LNCAP (cell line): ENCODE data around the gene DDX1.

ENCODE experiments used
- TF ChIP-seq, protein P1 (sequence below): fragments of 450-650 bp; IDR thresholded peaks from 2 replicates; pipeline ENCODE4 v1.5.1; 2017; ENCODE audit warnings: mild to moderate bottlenecking

DDX1 gene

DNA sequence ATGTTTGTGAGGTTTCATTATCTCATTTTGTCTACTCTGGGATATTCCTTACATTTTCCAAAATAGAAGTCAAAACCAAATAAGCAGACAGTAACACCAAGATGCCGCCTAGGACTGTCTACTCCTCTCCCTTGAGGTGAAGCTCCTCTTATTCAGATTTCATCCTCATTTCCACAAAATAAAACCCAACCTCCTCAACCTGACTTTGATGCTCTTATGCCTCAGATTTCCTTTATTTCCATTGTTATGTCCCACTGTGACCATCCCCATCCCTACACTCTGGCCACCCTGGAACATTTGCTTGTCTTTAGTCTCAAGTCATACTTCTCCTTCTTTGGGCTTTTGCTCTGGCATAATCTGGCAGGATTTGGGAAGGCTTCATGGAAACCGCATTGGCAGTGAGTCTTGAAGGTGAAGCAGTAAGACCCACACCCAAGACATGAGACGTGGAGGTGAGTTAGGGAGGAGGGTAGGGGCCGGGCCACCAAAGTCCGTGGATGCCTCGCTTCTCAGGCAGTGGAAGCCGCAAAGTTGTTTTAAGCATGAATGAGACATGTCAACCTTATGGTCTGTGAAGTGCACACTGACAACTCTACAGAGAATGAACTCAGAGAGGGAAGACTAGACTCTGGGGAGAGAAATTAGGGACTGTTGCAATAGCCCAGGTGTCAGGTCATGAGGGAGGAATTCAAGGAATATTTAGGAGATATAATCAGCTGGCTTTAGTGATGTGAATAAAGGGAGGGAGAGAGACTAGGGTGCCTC, 63.6 kb downstream of the DDX1 start:
- TF ChIP-seq, protein P1, sequence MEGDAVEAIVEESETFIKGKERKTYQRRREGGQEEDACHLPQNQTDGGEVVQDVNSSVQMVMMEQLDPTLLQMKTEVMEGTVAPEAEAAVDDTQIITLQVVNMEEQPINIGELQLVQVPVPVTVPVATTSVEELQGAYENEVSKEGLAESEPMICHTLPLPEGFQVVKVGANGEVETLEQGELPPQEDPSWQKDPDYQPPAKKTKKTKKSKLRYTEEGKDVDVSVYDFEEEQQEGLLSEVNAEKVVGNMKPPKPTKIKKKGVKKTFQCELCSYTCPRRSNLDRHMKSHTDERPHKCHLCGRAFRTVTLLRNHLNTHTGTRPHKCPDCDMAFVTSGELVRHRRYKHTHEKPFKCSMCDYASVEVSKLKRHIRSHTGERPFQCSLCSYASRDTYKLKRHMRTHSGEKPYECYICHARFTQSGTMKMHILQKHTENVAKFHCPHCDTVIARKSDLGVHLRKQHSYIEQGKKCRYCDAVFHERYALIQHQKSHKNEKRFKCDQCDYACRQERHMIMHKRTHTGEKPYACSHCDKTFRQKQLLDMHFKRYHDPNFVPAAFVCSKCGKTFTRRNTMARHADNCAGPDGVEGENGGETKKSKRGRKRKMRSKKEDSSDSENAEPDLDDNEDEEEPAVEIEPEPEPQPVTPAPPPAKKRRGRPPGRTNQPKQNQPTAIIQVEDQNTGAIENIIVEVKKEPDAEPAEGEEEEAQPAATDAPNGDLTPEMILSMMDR: no peak

DNA sequence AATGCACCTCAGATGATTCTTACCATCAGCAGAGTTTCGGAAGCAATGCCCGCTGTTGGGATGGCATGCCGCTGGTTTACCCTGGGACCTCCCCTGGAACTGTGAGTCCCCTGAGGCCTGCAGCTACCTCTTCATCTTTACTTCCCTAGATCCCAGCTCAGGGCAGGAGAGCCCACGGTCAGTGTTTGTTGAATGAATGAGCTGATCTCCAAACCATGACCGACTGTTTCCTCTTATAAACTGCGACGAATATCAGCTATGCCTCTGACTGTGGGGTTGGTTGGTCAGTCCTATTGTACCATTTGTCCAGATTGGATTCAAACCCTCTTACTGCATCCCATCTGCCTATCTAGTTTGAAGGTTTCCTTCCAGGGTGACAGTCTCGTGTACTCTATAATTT, 64.4 kb downstream of the DDX1 start:
- TF ChIP-seq, protein P1: no peak

- TF ChIP-seq, protein P1: no peak
Measured at GRCh38 chr2:15657759-15658158, 66.1 kb downstream of the DDX1 start.

GRCh38 chr2:15658911-15659310, 67.2 kb downstream of the DDX1 start:
- TF ChIP-seq, protein P1: no peak

- TF ChIP-seq, protein P1: no peak
Measured at GRCh38 chr2:15660491-15661294, 69.0 kb downstream of the DDX1 start.

DNA sequence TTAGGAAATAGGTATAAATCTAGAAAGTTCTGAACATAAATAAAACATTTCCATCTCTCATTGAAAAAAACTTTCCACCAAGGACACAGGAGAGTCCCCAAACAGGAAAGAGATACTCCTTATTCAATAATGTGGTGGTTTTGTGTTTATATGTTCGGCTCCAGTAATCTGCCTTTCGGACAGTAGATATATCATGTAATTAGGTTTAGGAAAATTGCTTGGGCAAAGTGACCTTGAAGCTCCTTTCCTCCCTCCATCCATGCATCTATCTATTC, 69.6 kb downstream of the DDX1 start:
- TF ChIP-seq, protein P1: no peak

GRCh38 chr2:15662026-15662425, 70.4 kb downstream of the DDX1 start:
- TF ChIP-seq, protein P1: no peak
